Kidney (tissue), 14 donors: ENCODE data around the gene ZNF652. TPM values are rescaled to one million over a fixed set of nuclear protein-coding genes. Genes with fewer than 3 reads are reported as not detected.

Experiments
- DNase-seq, 5 donors: peaks; one replicate each; pipeline ENCODE4 v3.0.0-alpha.2; 2013 to 2020
- FAIRE-seq: peaks from 2 replicates; lab custom pipeline; 2012; peaks lifted over from hg19 to GRCh38; lab: Jason Lieb, UNC
- H3K27ac ChIP-seq, 2 donors: one replicate each; pipeline ENCODE4 v1.7.0; 2013; ENCODE audit warnings: low read depth in 2 of 2, low read length in 2 of 2, inconsistent platforms in 1 of 2
- H3K27me3 ChIP-seq: one replicate; pipeline ENCODE4 v1.7.1; 2013; ENCODE audit warnings: low read length, inconsistent platforms; ENCODE audit not compliant: control insufficient read depth, insufficient read depth
- H3K36me3 ChIP-seq, 3 donors: one replicate each; pipeline versions ENCODE4 v1.7.0 to v1.7.1; 2013; ENCODE audit warnings: low read length in 3 of 3, control low read depth in 1 of 3, inconsistent platforms in 1 of 3; ENCODE audit not compliant: insufficient read depth in 3 of 3, control insufficient read depth in 2 of 3
- H3K4me1 ChIP-seq, 3 donors: one replicate each; pipeline versions ENCODE4 v1.7.0 to v1.7.1; 2013; ENCODE audit warnings: low read length in 3 of 3, inconsistent platforms in 1 of 3, low read depth in 1 of 3; ENCODE audit not compliant: control insufficient read depth in 2 of 3, insufficient read depth in 2 of 3
- H3K4me3 ChIP-seq, 3 donors: one replicate each; pipeline versions ENCODE4 v1.7.0 to v1.8.1; 2013; ENCODE audit warnings: low read length in 3 of 3, control low read depth in 1 of 3, inconsistent platforms in 1 of 3
- H3K9ac ChIP-seq, 3 donors: one replicate each; pipeline versions ENCODE4 v1.7.0 to v1.7.1; 2013; ENCODE audit warnings: low read length in 3 of 3, control low read depth in 1 of 3, inconsistent platforms in 1 of 3
- H3K9me3 ChIP-seq, 3 donors: one replicate each; pipeline versions ENCODE4 v1.7.0 to v1.7.1; 2013; ENCODE audit warnings: low read length in 3 of 3, control low read depth in 1 of 3, inconsistent platforms in 1 of 3; ENCODE audit not compliant: control insufficient read depth in 2 of 3, insufficient read depth in 1 of 3
- CTCF ChIP-seq: IDR thresholded peaks from 3 replicates; pipeline ENCODE4 v1.5.1; 2012; ENCODE audit warnings: mild to moderate bottlenecking, moderate library complexity, borderline replicate concordance; ENCODE audit not compliant: insufficient read depth; ENCODE audit errors: extremely low read depth
- intact Hi-C: fragments of 100-400 bp; cut with DNase I; formaldehyde crosslinking; loops from one replicate; pipeline ENCODE4 v1.11.1; 2022
- polyA plus RNA-seq: library from polyadenylated mRNA; stranded (reverse); fragments of 350-450 nt; fragmentation: Illumina TruSeq; extraction: RNeasy Lipid Tissue Mini Kit (QIAGEN cat#74804); gene quantifications from one replicate; pipeline ENCODE4 v1.2.3, GENCODE V29; 2014; ENCODE audit warnings: low read depth, low replicate concordance; ENCODE audit not compliant: insufficient read depth
- total RNA-seq: library from RNA; stranded (reverse); fragmentation: NEBNext Ultra II Directional; extraction: Animal tissue kit (Norgen Biotek cat#: 25700); gene quantifications from one replicate; pipeline ENCODE4 v1.2.1, GENCODE V29; 2021
- donor health status: control.
- donor health status: control.
- donor health status: control.
- donor health status: control.
- donor health status: control.
- donor health status: DM: yes; HTN: yes; CAD: no.
- donor health status: Normal renal cell carcinoma (clear cell type).

The ZNF652 gene
- total and polyA plus RNA-seq, 2 donors from 2014 or later, result 30.1 to 49.0 TPM

- TF ChIP-seq CTCF, result no peak
- Histone ChIP-seq H3K4me1 (no peaks in the 10 kb centered on the region), H3K9ac (no peak overlapping the region), H3K9me3 (no peaks in the 10 kb centered on the region), H3K27ac (no peak overlapping the region), H3K36me3 (no peaks in the 10 kb centered on the region), H3K4me3 (no peak overlapping the region), H3K27me3 (no peaks in the 10 kb centered on the region)
- DNase-seq (no peak), FAIRE-seq (no peak)
- intact Hi-C loops, result no loop called here
Measured at GRCh38 chr17:49381793-49382192, 19.7 kb upstream of the ZNF652 start.

- Histone ChIP-seq H3K27me3 (no peaks in the 10 kb centered on the region), H3K27ac (no peak overlapping the region), H3K9ac (no peak overlapping the region), H3K4me1 (no peaks in the 10 kb centered on the region), H3K4me3 (no peak overlapping the region), H3K36me3 (no peaks in the 10 kb centered on the region), H3K9me3 (no peaks in the 10 kb centered on the region)
- DNase-seq, result no peak
- FAIRE-seq, result no peak
- no peak for TF ChIP-seq CTCF
- intact Hi-C loops, result no loop called here
Measured at GRCh38 chr17:49381033-49381432, 19.0 kb upstream of the ZNF652 start.

DNA sequence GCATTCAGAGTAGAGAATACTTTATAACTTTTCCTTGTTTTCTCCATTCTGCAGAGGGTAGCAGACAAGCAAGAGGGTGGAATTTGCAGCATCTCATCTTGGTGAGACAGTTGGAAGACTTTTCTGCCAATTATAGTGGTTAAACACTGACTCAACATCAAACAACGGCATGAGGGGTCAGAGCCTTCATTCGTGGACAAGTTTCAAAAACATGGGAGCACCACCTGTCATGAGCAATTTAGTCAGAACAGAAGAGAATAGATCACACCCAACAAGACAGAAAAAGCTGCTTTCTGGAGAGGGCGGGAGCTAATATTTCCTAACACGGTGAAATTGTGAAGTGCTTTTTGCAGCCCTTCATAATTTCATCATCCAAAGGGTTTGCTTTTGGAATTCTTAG, 17.9 kb upstream of the ZNF652 start:
- DNase-seq (no peak), FAIRE-seq (no peak)
- H3K27ac ChIP-seq, result no peak overlapping the region
- no peak for TF ChIP-seq CTCF
- H3K9ac ChIP-seq, result no peak overlapping the region
- no peaks in the 10 kb centered on the region for H3K9me3 ChIP-seq
- H3K36me3 ChIP-seq, result no peaks in the 10 kb centered on the region
- no peaks in the 10 kb centered on the region for H3K27me3 ChIP-seq
- no peak overlapping the region for H3K4me3 ChIP-seq
- H3K4me1 ChIP-seq, result no peaks in the 10 kb centered on the region
- intact Hi-C loops, result no loop called here

DNA sequence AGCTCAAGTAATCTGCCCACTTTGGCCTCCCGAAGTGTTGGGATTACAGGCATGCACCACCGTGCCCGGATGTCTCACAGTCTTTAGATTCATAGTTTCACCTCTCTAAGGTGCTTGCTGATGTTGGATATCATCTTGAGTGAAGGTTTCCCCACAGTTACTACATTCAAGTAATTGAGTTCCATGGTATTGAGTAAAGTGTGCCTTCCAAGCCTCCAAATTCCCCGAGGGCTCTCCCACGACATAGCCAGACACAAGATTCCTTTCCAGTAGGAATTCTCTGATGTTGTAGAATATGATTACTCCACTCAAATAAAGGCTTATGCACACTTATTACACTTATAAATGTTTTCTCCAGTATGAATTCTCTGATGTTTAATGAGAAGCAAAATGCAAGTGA, 16.3 kb upstream of the ZNF652 start:
- TF ChIP-seq CTCF, result no peak
- Histone ChIP-seq H3K36me3 (no peaks in the 10 kb centered on the region), H3K9me3 (no peaks in the 10 kb centered on the region), H3K4me1 (no peaks in the 10 kb centered on the region), H3K27ac (no peak overlapping the region), H3K9ac (no peak overlapping the region), H3K27me3 (no peaks in the 10 kb centered on the region), H3K4me3 (no peak overlapping the region)
- intact Hi-C loops, result no loop called here
- DNase-seq, result no peak
- no peak for FAIRE-seq
